OCI-LY7 (cell line): ENCODE results near the gene OR13D1.

ENCODE experiments used
- CTCF ChIP-seq: fragments of 200-600 bp; sonication (generic); conservative IDR thresholded peaks from 2 replicates; pipeline ENCODE4 v1.5.1; 2014; ENCODE audit warnings: mild to moderate bottlenecking, antibody characterized with exemption, low read length, moderate library complexity, mixed read lengths
- EZH2phosphoT487 ChIP-seq: fragments of 200-600 bp; sonication (generic); IDR thresholded peaks from 2 replicates; pipeline ENCODE4 v1.6.1; 2018; ENCODE audit warnings: low read depth, borderline replicate concordance, mild to moderate bottlenecking, mixed run types, antibody characterized with exemption, low read length, moderate library complexity, mixed read lengths

GRCh38 chr9:104740621-104741020 is 46.3 kb downstream of the OR13D1 start:
- no peak for TF ChIP-seq CTCF
- TF ChIP-seq EZH2phosphoT487, result no peak
